Activated CD8-positive, alpha-beta memory T cell treated with anti-CD3 and anti-CD28 coated beads, Interleukin-2, amount 50 U/mL, for 1 hour (primary cell): ENCODE measurements around the gene SLC13A4.

ENCODE experiments used
- DNase-seq: peaks from one replicate; pipeline ENCODE4 v3.0.0-alpha.2; 2020; ENCODE audit errors: extremely low read depth

The SLC13A4 gene

GRCh38 chr7:135718794-135719437 lies 9.1 kb downstream of the SLC13A4 start:
- no peak for DNase-seq

GRCh38 chr7:135718219-135718618 lies 9.8 kb downstream of the SLC13A4 start:
- no peak for DNase-seq

- DNase-seq, result no peak
Observed at GRCh38 chr7:135717693-135718092, 10.3 kb downstream of the SLC13A4 start.

GRCh38 chr7:135716677-135717238 lies 11.2 kb downstream of the SLC13A4 start:
- DNase-seq, result no peak

GRCh38 chr7:135715673-135716072 lies 12.3 kb downstream of the SLC13A4 start:
- no peak for DNase-seq

- DNase-seq, result no peak
Observed at GRCh38 chr7:135715055-135715522, 12.9 kb downstream of the SLC13A4 start.

GRCh38 chr7:135714534-135715009 lies 13.4 kb downstream of the SLC13A4 start:
- no peak for DNase-seq

- no peak for DNase-seq
Observed at GRCh38 chr7:135713836-135714470, 14.0 kb downstream of the SLC13A4 start.

- no peak for DNase-seq
Observed at GRCh38 chr7:135712796-135713195, 15.2 kb downstream of the SLC13A4 start.

GRCh38 chr7:135712182-135712782 lies 15.7 kb downstream of the SLC13A4 start:
- DNase-seq, result no peak

GRCh38 chr7:135711139-135711469 lies 16.9 kb downstream of the SLC13A4 start:
- no peak for DNase-seq

GRCh38 chr7:135710417-135711138 lies 17.4 kb downstream of the SLC13A4 start:
- DNase-seq, result no peak

GRCh38 chr7:135709508-135709907 lies 18.5 kb downstream of the SLC13A4 start:
- DNase-seq, result no peak

- DNase-seq, result no peak
Observed at GRCh38 chr7:135708041-135708440, 19.9 kb downstream of the SLC13A4 start.

- no peak for DNase-seq
Observed at GRCh38 chr7:135707570-135707966, 20.4 kb downstream of the SLC13A4 start.

GRCh38 chr7:135706858-135707569 lies 21.0 kb downstream of the SLC13A4 start:
- no peak for DNase-seq

- no peak for DNase-seq
Observed at GRCh38 chr7:135706038-135706742, 21.8 kb downstream of the SLC13A4 start.

GRCh38 chr7:135704698-135705097 lies 23.3 kb downstream of the SLC13A4 start:
- DNase-seq, result no peak

GRCh38 chr7:135704074-135704473 lies 23.9 kb downstream of the SLC13A4 start:
- no peak for DNase-seq

GRCh38 chr7:135697276-135698049 lies 30.5 kb downstream of the SLC13A4 start:
- DNase-seq, result no peak
